Measurements from ENCODE around the gene DGKZ. TPM values are rescaled to one million over a fixed set of nuclear protein-coding genes. Genes with fewer than 3 reads are reported as not detected.

The DGKZ gene
- total and polyA plus RNA-seq, 10 of the 15 experiments (the other 5 are each of a cell fraction or from before 2014, with no cell fraction given): 0.50 to 78.4 (median 39.5) TPM

GRCh38 chr11:46389450-46390330 is 42.4 kb downstream of the DGKZ start:
- Histone ChIP-seq H3K36me3 (ENCODE audit: control insufficient read depth in 2 of 2, insufficient read depth in 2 of 2, low read length in 1 of 2) (no peaks in the 10 kb centered on the region), H3K27ac (ENCODE audit: control insufficient read depth, insufficient read depth) (no peak overlapping the region), H4K20me1 (ENCODE audit: control insufficient read depth, insufficient read depth) (no peaks in the 10 kb centered on the region), H3K4me3 (peak overlapping the region; percentile 74; the same call in 1 of the 2 replicates), H3K9ac (ENCODE audit: control insufficient read depth, insufficient read depth, low read length) (no peak overlapping the region), H3K27me3 (replicated peaks in 1 of 2; ENCODE audit: control insufficient read depth in 2 of 2, insufficient read depth in 2 of 2, low read length in 1 of 2) (peaks cover 13 to 16% of the 10 kb centered on the region in 2 experiments), H3K79me2 (ENCODE audit: control insufficient read depth, insufficient read depth, low read length) (no peaks in the 10 kb centered on the region), H3K4me2 (ENCODE audit: control insufficient read depth, insufficient read depth) (peak overlapping the region; percentile 84), H2AFZ (ENCODE audit: control insufficient read depth, low read depth, low read length) (no peak overlapping the region), H3K9me3 (replicated peaks; ENCODE audit: control insufficient read depth, insufficient read depth, low read length) (no peaks in the 10 kb centered on the region), H3K4me1 (ENCODE audit: control insufficient read depth, insufficient read depth, low read length) (peaks cover 6% of the 10 kb centered on the region)
- FAIRE-seq (no peak), ATAC-seq (peak; percentile 83), DNase-seq (ENCODE audit: low read depth, low spot score) (no peak)
- ChIA-PET CTCF (interaction anchor here (0.6 to 6.7 kb wide), 36 partner anchors 10 to 345 kb away, joined by 3 to 94 read pairs (median 5); partner anchors contain the start of genes ATG13 and HARBI1), SMC1A (ENCODE audit: uncharacterized antibody, unreplicated experiment) (interaction anchor here (0.6 to 4.9 kb wide), 20 partner anchors 29 to 236 kb away, joined by 3 to 24 read pairs (median 4); no protein-coding TSS in a partner anchor), POLR2A (interaction anchor here (0.6 kb wide), 1 partner anchor 30 kb away, joined by 3 read pairs; no protein-coding TSS in a partner anchor), RAD21 (ENCODE audit: unreplicated experiment) (interaction anchor here (0.6 to 3.4 kb wide), 18 partner anchors 30 to 818 kb away, joined by 3 to 16 read pairs (median 5); no protein-coding TSS in a partner anchor)
- in situ Hi-C loops (cut with MboI) (loop anchor here (10.0 kb wide), 1 partner anchor 145 kb away; no protein-coding TSS in a partner anchor), intact Hi-C loops (cut with micrococcal nuclease; ENCODE audit: unreplicated experiment) (loop anchor here (1.0 to 2.0 kb wide), 3 partner anchors 140 to 227 kb away; partner anchors contain the start of genes ATG13 and HARBI1)
- no TSS peak for BruUV-seq (replicated peaks)
- WGBS (ENCODE audit: insufficient coverage, insufficient replicate concordance, low lambda C conversion rate, missing lambda C conversion rate): 8% methylated on average over 77 of the region's 80 CpGs
- TF ChIP-seq ZSCAN29 (IDR thresholded peaks at IDR 0.05) (no peak), CEBPZ (IDR thresholded peaks at IDR 0.05; ENCODE audit: low read depth, low read length) (no peak), IRF4 (IDR thresholded peaks at IDR 0.05; ENCODE audit: low read depth, low read length) (no peak), TCF7 (IDR thresholded peaks at IDR 0.05; ENCODE audit: borderline replicate concordance) (no peak), YBX1 (IDR thresholded peaks at IDR 0.05) (no peak), E2F4 (IDR thresholded peaks at IDR 0.05; ENCODE audit: low read depth, low read length) (no peak), MLLT1 (IDR thresholded peaks at IDR 0.05) (no peak), EP300 (IDR thresholded peaks at IDR 0.05; ENCODE audit: borderline replicate concordance in 1 of 2, control insufficient read depth in 1 of 2, low read depth in 2 of 2, low read length in 2 of 2) (no peak), TCF3 (IDR thresholded peaks at IDR 0.05; ENCODE audit: borderline replicate concordance, insufficient read depth, low read depth, low read length) (no peak), PRDM15 (CRISPR knock-in tag; IDR thresholded peaks at IDR 0.05) (no peak), POLR2AphosphoS2 (IDR thresholded peaks at IDR 0.05; ENCODE audit: low read depth, low read length) (no peak)

Measured in GM12878 (cell line).